HEK293 (cell line): ENCODE measurements around the gene COX18.

Source experiments
- CTCF ChIA-PET: fragments of 350-600 bp; formaldehyde crosslinking; extraction: SDS; loops from one replicate; lab custom pipeline; 2021; ENCODE audit warnings: antibody characterized with exemption; lab: Yijun Ruan, JAX
- POLR2A ChIA-PET: fragments of 300-600 bp; formaldehyde crosslinking; extraction: SDS; loops from one replicate; lab custom pipeline; 2020; ENCODE audit warnings: antibody characterized with exemption, inconsistent platforms; lab: Yijun Ruan, JAX
- H3K27ac ChIP-seq: fragments of 200-500 bp; sonication (Bioruptor generic); 2 replicates; pipeline ENCODE4 v1.5.1; 2014; ENCODE audit warnings: low read depth, low read length, control low read depth, inconsistent platforms; ENCODE audit errors: extremely low read depth
- H3K36me3 ChIP-seq, 2 experiments: fragments of 200-500 bp in 1 of 2; sonication (Bioruptor generic) in 1 of 2; 1 replicate in 1 of 2; 2 replicates in 1 of 2; pipeline ENCODE4 v1.5.1; 2014 to 2017; ENCODE audit warnings: inconsistent platforms in 2 of 2, low read length in 2 of 2; ENCODE audit not compliant: control insufficient read depth in 2 of 2, insufficient read depth in 1 of 2
- H3K4me1 ChIP-seq: fragments of 200-500 bp; sonication (Bioruptor generic); 2 replicates; pipeline ENCODE4 v1.5.1; 2014; ENCODE audit warnings: mild to moderate bottlenecking, low read length, inconsistent platforms; ENCODE audit not compliant: control insufficient read depth, insufficient read depth
- H3K4me3 ChIP-seq: 2 replicates; pipeline ENCODE4 v1.5.1; 2011; ENCODE audit warnings: low read depth, mild to moderate bottlenecking, control low read depth, low read length, moderate library complexity
- H3K9me3 ChIP-seq: fragments of 200-500 bp; sonication (Bioruptor generic); 2 replicates; pipeline ENCODE4 v1.5.1; 2014; ENCODE audit warnings: low read depth, low read length, inconsistent platforms; ENCODE audit not compliant: control insufficient read depth, insufficient read depth
- GFI1B ChIP-seq: fragments of 450-650 bp; formaldehyde crosslinking; IDR thresholded peaks from 2 replicates; pipeline ENCODE4 v1.5.1; 2016; ENCODE audit warnings: missing biosample characterization, missing genetic modification characterization
- HIC1 ChIP-seq: fragments of 450-650 bp; formaldehyde crosslinking; IDR thresholded peaks from 2 replicates; pipeline ENCODE4 v1.5.1; 2016; ENCODE audit warnings: missing biosample characterization, missing genetic modification characterization
- HOXA7 ChIP-seq: sonication (generic); formaldehyde crosslinking; IDR thresholded peaks from 2 replicates; pipeline ENCODE4 v1.8.1; 2022; ENCODE audit warnings: missing genetic modification reagents, borderline replicate concordance
- IKZF3 ChIP-seq: fragments of 450-650 bp; IDR thresholded peaks from 2 replicates; pipeline ENCODE4 v1.5.0; 2018; ENCODE audit warnings: missing biosample characterization, mild to moderate bottlenecking, missing genetic modification characterization, moderate library complexity
- ZBTB1 ChIP-seq: fragments of 450-650 bp; formaldehyde crosslinking; IDR thresholded peaks from 2 replicates; pipeline ENCODE4 v1.5.1; 2016; ENCODE audit warnings: missing biosample characterization, missing genetic modification characterization
- ZBTB10 ChIP-seq: fragments of 450-650 bp; formaldehyde crosslinking; IDR thresholded peaks from 2 replicates; pipeline ENCODE4 v1.5.1; 2016; ENCODE audit warnings: missing biosample characterization, missing genetic modification characterization
- ZBTB17 ChIP-seq: fragments of 450-650 bp; formaldehyde crosslinking; IDR thresholded peaks from 2 replicates; pipeline ENCODE4 v1.5.1; 2016; ENCODE audit warnings: missing biosample characterization, missing genetic modification characterization
- ZBTB6 ChIP-seq: fragments of 450-650 bp; formaldehyde crosslinking; IDR thresholded peaks from 2 replicates; pipeline ENCODE4 v1.5.1; 2017; ENCODE audit warnings: missing biosample characterization, missing genetic modification characterization
- ZBTB7A ChIP-seq: fragments of 450-650 bp; formaldehyde crosslinking; IDR thresholded peaks from 2 replicates; pipeline ENCODE4 v1.5.1; 2016; ENCODE audit warnings: low read depth, missing biosample characterization, missing genetic modification characterization
- ZBTB8A ChIP-seq: fragments of 450-650 bp; formaldehyde crosslinking; IDR thresholded peaks from 2 replicates; pipeline ENCODE4 v1.5.1; 2016; ENCODE audit warnings: missing biosample characterization, missing genetic modification characterization
- ZNF169 ChIP-seq: fragments of 450-650 bp; formaldehyde crosslinking; IDR thresholded peaks from 2 replicates; pipeline ENCODE4 v1.5.1; 2016; ENCODE audit warnings: missing biosample characterization, missing genetic modification characterization
- ZNF211 ChIP-seq: fragments of 450-650 bp; formaldehyde crosslinking; IDR thresholded peaks from 2 replicates; pipeline ENCODE4 v1.5.1; 2016; ENCODE audit warnings: low read depth, missing biosample characterization, missing genetic modification characterization
- ZNF274 ChIP-seq, 2 experiments: fragments of 200-500 bp in 1 of 2; fragments of 450-650 bp in 1 of 2; sonication (Bioruptor generic) in 1 of 2; formaldehyde crosslinking in 1 of 2; IDR thresholded peaks; 2 replicates each; pipeline versions ENCODE4 v1.5.1 to v1.6.1; 2014 to 2016; ENCODE audit warnings: borderline replicate concordance in 1 of 2, inconsistent platforms in 1 of 2, low read length in 1 of 2, missing biosample characterization in 1 of 2, missing genetic modification characterization in 1 of 2
- ZNF292 ChIP-seq: fragments of 450-650 bp; formaldehyde crosslinking; IDR thresholded peaks from 2 replicates; pipeline ENCODE4 v1.5.1; 2016; ENCODE audit warnings: low read depth, missing biosample characterization, missing genetic modification characterization, borderline replicate concordance
- ZNF362 ChIP-seq: fragments of 450-650 bp; formaldehyde crosslinking; IDR thresholded peaks from 2 replicates; pipeline ENCODE4 v1.5.1; 2016; ENCODE audit warnings: missing biosample characterization, missing genetic modification characterization
- ZNF37A ChIP-seq: fragments of 450-650 bp; IDR thresholded peaks from 2 replicates; pipeline ENCODE4 v1.5.1; 2018; ENCODE audit warnings: missing biosample characterization, missing genetic modification characterization
- ZNF426 ChIP-seq: fragments of 450-650 bp; formaldehyde crosslinking; IDR thresholded peaks from 2 replicates; pipeline ENCODE4 v1.5.1; 2017; ENCODE audit warnings: missing biosample characterization, missing genetic modification characterization, mild to moderate bottlenecking, inconsistent platforms, moderate library complexity
- ZNF510 ChIP-seq: fragments of 450-650 bp; formaldehyde crosslinking; IDR thresholded peaks from 2 replicates; pipeline ENCODE4 v1.5.1; 2018; ENCODE audit warnings: mild to moderate bottlenecking, missing genetic modification characterization, missing biosample characterization; ENCODE audit not compliant: insufficient replicate concordance
- ZNF624 ChIP-seq: fragments of 450-650 bp; formaldehyde crosslinking; IDR thresholded peaks from 2 replicates; pipeline ENCODE4 v1.5.1; 2017; ENCODE audit warnings: missing biosample characterization, missing genetic modification characterization
- ZNF777 ChIP-seq: fragments of 450-650 bp; formaldehyde crosslinking; IDR thresholded peaks from 2 replicates; pipeline ENCODE4 v1.5.1; 2017; ENCODE audit warnings: missing biosample characterization, missing genetic modification characterization, borderline replicate concordance
- ZSCAN16 ChIP-seq: fragments of 450-650 bp; formaldehyde crosslinking; IDR thresholded peaks from 2 replicates; pipeline ENCODE4 v1.5.1; 2016; ENCODE audit warnings: missing biosample characterization, missing genetic modification characterization

The COX18 gene

GRCh38 chr4:73067971-73068394, 1.5 kb downstream of the COX18 start:
- no peak overlapping the region for H3K27ac ChIP-seq
- TF ChIP-seq ZNF274 (IDR thresholded peaks at IDR 0.05; ENCODE audit: low read length) (no peak), ZNF274 (tag by site-specific recombination; IDR thresholded peaks at IDR 0.05; ENCODE audit: borderline replicate concordance) (no peak), ZNF426 (no peak), ZNF37A (no peak), ZNF169 (no peak), ZBTB1 (tag by site-specific recombination) (no peak), ZNF624 (tag by site-specific recombination) (no peak), ZNF211 (no peak)
- TF ChIP-seq, all 188 proteins: peak for 0
- H3K36me3 ChIP-seq = peaks cover 0 to 45% of the 10 kb centered on the region in 2 experiments; a peak in 2 of 3 replicates
- ChIA-PET CTCF (interaction anchor here (0.7 kb wide), 1 partner anchor 46 kb away, joined by 8 read pairs; no protein-coding TSS in a partner anchor), POLR2A (no interaction called here)
- H3K4me1 ChIP-seq = no peaks in the 10 kb centered on the region
- peak overlapping the region; percentile 73 for H3K4me3 ChIP-seq
- H3K9me3 ChIP-seq = no peaks in the 10 kb centered on the region

GRCh38 chr4:73066928-73067327, 2.6 kb downstream of the COX18 start:
- TF ChIP-seq ZNF292 (tag by site-specific recombination) (no peak), ZNF362 (no peak), ZBTB10 (tag by site-specific recombination) (no peak), ZBTB8A (tag by site-specific recombination) (no peak), ZNF510 (tag by site-specific recombination) (no peak), ZBTB6 (no peak), IKZF3 (tag by site-specific recombination) (no peak), HOXA7 (CRISPR knock-in tag) (no peak), GFI1B (tag by site-specific recombination) (no peak), HIC1 (no peak), ZNF777 (no peak), ZSCAN16 (tag by site-specific recombination) (no peak), ZBTB7A (no peak), ZBTB17 (tag by site-specific recombination) (no peak)
- Histone ChIP-seq H3K27ac (no peak overlapping the region), H3K4me1 (no peaks in the 10 kb centered on the region), H3K9me3 (no peaks in the 10 kb centered on the region), H3K4me3 (no peak overlapping the region), H3K36me3 (peaks cover 0 to 42% of the 10 kb centered on the region in 2 experiments; a peak in 2 of 3 replicates)
- ChIA-PET CTCF (interaction anchor here (0.5 kb wide), 1 partner anchor 520 kb away, joined by 3 read pairs; no protein-coding TSS in a partner anchor), POLR2A (interaction anchor here (0.6 to 0.8 kb wide), 2 partner anchors 37 to 192 kb away, joined by 3 to 5 read pairs; partner anchors contain the start of gene ANKRD17)
